Activated naive CD8-positive, alpha-beta T cell treated with anti-CD3 and anti-CD28 coated beads, Interleukin-2, amount 10 ng/mL, durations not matched to agents 7 days and 5 days (primary cell): ENCODE results near the gene LGR4. TPM values are rescaled to one million over a fixed set of nuclear protein-coding genes. Genes with fewer than 3 reads are reported as not detected.

Experiments
- ATAC-seq: fragments of 150-1000 bp; cut with Tn5 transposase; one replicate; pipeline ENCODE4 v1.10.0; 2021; ENCODE audit warnings: low read depth, moderate library complexity
- POLR2A ChIA-PET: fragments of 350-600 bp; sonication (Branson Sonifier 250); formaldehyde crosslinking; loops from one replicate; lab custom pipeline; 2021; ENCODE audit warnings: antibody characterized with exemption; lab: Charles Lee
- DNase-seq: peaks from one replicate; pipeline ENCODE4 v3.0.0; 2021
- H3K27ac Mint-ChIP-seq: one replicate; pipeline ENCODE4 v1.8.0; 2022; ENCODE audit warnings: mild to moderate bottlenecking, mixed read lengths
- H3K27me3 Mint-ChIP-seq: one replicate; pipeline ENCODE4 v1.8.0; 2022; ENCODE audit warnings: mild to moderate bottlenecking, moderate library complexity, mixed read lengths
- H3K36me3 Mint-ChIP-seq: one replicate; pipeline ENCODE4 v1.8.0; 2021; ENCODE audit warnings: mild to moderate bottlenecking, mixed read lengths
- H3K4me1 Mint-ChIP-seq: one replicate; pipeline ENCODE4 v1.8.0; 2021; ENCODE audit warnings: mixed read lengths
- H3K4me3 Mint-ChIP-seq: one replicate; pipeline ENCODE4 v1.8.0; 2022; ENCODE audit warnings: mild to moderate bottlenecking, moderate library complexity, mixed read lengths
- H3K9me3 Mint-ChIP-seq: one replicate; pipeline ENCODE4 v1.8.0; 2021; ENCODE audit warnings: mixed read lengths
- total RNA-seq, 2 experiments: library from RNA; stranded (reverse); gene quantifications; one replicate each; pipeline ENCODE4 v1.2.3, GENCODE V29; 2021

Gene LGR4
- total RNA-seq, 2 experiments from 2014 or later = 0.11 to 0.22 TPM

DNA sequence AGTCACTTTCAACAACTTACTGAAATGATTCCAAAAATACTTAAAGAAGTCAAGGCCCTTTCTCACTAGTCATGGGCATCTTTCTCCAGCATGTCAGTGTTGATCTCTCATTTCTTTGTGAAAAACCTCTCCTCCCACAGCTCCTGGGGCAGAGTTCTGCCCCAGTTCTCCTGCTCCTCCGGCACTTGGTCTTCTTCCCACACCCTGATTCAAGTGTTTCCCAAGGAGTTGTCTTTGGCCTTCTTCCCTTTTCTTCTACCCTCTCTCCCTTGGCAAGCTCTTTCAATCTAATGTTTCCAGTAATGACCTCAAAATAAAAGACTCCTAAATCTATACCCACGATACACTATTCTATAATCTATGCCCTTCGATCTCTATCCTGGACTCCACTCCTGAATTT, 67.5 kb downstream of the LGR4 start:
- no peak overlapping the region for H3K4me3 Mint-ChIP-seq
- H3K4me1 Mint-ChIP-seq = no peaks in the 10 kb centered on the region
- no peak for DNase-seq
- ATAC-seq = no peak
- H3K27ac Mint-ChIP-seq = no peak overlapping the region
- H3K9me3 Mint-ChIP-seq = no peaks in the 10 kb centered on the region
- no peaks in the 10 kb centered on the region for H3K27me3 Mint-ChIP-seq
- H3K36me3 Mint-ChIP-seq = no peaks in the 10 kb centered on the region
- POLR2A ChIA-PET = no interaction called here

DNA sequence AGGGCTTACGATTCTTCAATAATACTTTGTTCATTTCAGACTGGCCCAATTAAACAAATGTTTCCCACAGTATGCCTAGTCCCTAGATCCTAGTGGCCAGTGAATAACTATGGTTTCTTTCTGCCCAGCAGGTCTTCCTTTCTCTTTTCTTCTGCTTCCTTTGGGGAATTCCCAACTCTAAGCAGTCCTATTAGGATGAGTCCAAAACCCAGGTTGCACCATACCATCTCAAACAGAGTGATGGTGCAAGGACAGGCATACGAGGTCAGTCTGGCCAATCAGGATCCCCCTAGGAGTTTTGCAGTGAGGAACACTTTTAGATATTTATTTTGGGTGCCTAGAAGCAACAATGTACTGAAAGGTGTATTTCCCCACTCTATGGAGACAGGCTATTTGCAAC, 68.2 kb downstream of the LGR4 start:
- H3K4me1 Mint-ChIP-seq = no peaks in the 10 kb centered on the region
- no peaks in the 10 kb centered on the region for H3K36me3 Mint-ChIP-seq
- POLR2A ChIA-PET = no interaction called here
- DNase-seq (no peak), ATAC-seq (no peak)
- H3K27ac Mint-ChIP-seq = no peak overlapping the region
- H3K4me3 Mint-ChIP-seq = no peak overlapping the region
- no peaks in the 10 kb centered on the region for H3K9me3 Mint-ChIP-seq
- H3K27me3 Mint-ChIP-seq = no peaks in the 10 kb centered on the region

DNA sequence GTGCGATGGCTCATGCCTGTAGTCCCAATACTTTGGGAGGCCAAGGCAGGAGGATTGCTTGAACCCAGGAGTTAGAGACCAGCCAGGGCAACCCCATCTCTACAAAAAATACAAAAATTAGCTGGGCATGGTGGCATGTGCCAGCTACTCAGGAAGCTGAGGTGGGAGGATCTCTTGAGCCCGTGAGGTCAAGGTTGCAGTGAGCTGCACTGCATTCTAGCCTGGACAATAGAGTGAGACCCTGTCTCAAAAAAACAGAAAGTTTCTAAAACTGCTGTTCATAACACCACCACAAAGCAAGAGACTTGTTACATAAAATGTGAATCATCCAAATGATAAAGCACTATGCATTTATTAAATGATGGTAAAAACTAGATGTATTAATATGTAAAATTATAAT, 69.4 kb downstream of the LGR4 start:
- H3K9me3 Mint-ChIP-seq = no peaks in the 10 kb centered on the region
- no peaks in the 10 kb centered on the region for H3K27me3 Mint-ChIP-seq
- H3K4me3 Mint-ChIP-seq = no peak overlapping the region
- ATAC-seq = no peak
- DNase-seq = no peak
- H3K4me1 Mint-ChIP-seq = no peaks in the 10 kb centered on the region
- H3K36me3 Mint-ChIP-seq = no peaks in the 10 kb centered on the region
- POLR2A ChIA-PET = no interaction called here
- no peak overlapping the region for H3K27ac Mint-ChIP-seq

DNA sequence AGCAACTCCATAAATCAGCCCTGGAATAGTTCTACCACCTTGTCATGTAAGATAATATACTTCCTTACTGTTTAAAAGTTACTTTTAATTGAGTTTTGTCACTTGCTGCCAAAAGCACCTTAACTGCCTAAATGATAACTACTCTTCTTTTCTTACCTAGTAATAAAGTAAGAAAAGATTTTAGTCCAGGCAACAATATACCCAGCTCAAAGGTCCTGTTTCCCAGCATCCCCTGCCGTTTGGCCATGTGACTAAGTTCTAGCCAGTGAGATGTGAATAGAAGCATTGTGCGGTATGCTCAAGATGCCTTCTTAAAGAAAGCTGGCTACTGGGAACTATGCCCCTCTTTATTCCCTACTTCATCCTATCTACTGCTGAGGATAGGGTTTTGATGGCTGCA, 70.1 kb downstream of the LGR4 start:
- no peaks in the 10 kb centered on the region for H3K4me1 Mint-ChIP-seq
- ATAC-seq (no peak), DNase-seq (no peak)
- no peak overlapping the region for H3K27ac Mint-ChIP-seq
- H3K9me3 Mint-ChIP-seq = no peaks in the 10 kb centered on the region
- POLR2A ChIA-PET = no interaction called here
- H3K36me3 Mint-ChIP-seq = no peaks in the 10 kb centered on the region
- H3K27me3 Mint-ChIP-seq = no peaks in the 10 kb centered on the region
- H3K4me3 Mint-ChIP-seq = no peak overlapping the region

DNA sequence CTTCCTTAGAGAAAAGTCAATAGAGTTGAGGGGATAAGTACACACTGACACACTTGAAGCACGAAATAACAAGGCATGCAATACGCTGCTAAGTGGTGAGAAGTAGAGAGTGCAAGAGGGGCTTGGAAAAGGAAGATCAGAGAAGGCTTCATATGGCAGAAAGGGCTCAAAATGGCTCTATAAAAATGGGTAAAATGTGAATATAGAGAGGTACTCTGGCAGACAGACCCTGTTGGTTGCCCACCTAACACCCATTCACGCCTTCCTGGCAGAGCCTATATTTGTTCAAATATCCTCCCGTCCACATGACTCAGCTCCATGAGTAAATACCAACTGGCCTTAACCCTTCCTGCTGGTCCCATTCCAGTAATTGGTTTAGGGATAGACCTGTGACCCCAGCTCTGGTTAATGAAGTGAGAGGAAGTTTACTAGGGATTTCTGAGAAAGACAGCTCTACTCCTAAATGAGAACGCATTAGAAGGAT, 70.7 kb downstream of the LGR4 start:
- no peak overlapping the region for H3K4me3 Mint-ChIP-seq
- POLR2A ChIA-PET = no interaction called here
- H3K4me1 Mint-ChIP-seq = no peaks in the 10 kb centered on the region
- H3K9me3 Mint-ChIP-seq = no peaks in the 10 kb centered on the region
- DNase-seq (no peak), ATAC-seq (no peak)
- H3K27ac Mint-ChIP-seq = no peak overlapping the region
- no peaks in the 10 kb centered on the region for H3K36me3 Mint-ChIP-seq
- no peaks in the 10 kb centered on the region for H3K27me3 Mint-ChIP-seq

DNA sequence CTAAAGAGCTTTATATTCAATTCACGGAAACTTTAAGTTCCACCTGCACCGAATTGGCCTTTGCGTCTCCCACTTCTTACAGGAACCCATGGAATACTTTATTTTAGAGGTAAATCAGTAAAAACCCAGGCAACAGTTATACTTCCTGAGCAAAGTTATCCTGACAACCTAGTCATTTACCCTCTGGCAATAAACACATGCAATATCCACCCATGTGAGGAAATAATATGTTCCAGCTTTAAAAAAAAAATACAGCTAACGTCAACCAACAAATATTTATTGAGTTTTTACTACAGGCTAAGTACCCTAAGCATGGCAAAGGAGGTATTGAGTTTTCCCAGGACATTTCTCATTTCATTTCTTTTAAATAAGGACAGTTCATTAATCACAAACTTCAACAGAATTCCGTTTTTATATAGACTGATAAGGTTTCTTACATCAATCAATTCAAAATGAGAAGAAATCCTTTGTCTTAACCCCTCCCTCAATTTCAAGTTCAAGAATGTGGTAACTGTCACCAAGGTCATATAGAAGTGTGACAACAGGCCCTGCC, 71.2 kb downstream of the LGR4 start:
- H3K4me3 Mint-ChIP-seq = no peak overlapping the region
- H3K36me3 Mint-ChIP-seq = no peaks in the 10 kb centered on the region
- ATAC-seq = no peak
- no peaks in the 10 kb centered on the region for H3K9me3 Mint-ChIP-seq
- H3K27me3 Mint-ChIP-seq = no peaks in the 10 kb centered on the region
- no peak for DNase-seq
- POLR2A ChIA-PET = no interaction called here
- H3K4me1 Mint-ChIP-seq = no peaks in the 10 kb centered on the region
- no peak overlapping the region for H3K27ac Mint-ChIP-seq

DNA sequence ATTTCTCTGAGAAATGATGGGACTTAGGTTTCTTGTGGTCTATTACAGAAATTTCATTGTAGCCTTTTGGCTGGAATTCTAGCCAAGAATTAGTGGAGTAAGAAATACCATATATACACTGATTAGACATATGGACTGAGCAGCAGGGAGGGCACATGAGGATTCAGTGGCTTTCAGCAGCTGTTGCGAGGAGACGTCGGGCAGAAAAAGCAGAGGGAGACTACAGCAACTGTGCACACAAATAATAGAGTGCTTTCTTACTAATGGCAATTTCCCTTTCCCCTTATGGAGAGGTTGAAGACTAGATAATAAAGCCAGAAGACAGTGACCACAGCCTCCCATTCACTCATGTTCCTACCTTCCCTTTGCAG, 74.2 kb downstream of the LGR4 start:
- Mint-ChIP-seq H3K4me1 (no peaks in the 10 kb centered on the region), H3K4me3 (no peak overlapping the region), H3K9me3 (no peaks in the 10 kb centered on the region), H3K27me3 (no peaks in the 10 kb centered on the region), H3K27ac (no peak overlapping the region), H3K36me3 (no peaks in the 10 kb centered on the region)
- no peak for DNase-seq
- POLR2A ChIA-PET = no interaction called here
- ATAC-seq = no peak

DNA sequence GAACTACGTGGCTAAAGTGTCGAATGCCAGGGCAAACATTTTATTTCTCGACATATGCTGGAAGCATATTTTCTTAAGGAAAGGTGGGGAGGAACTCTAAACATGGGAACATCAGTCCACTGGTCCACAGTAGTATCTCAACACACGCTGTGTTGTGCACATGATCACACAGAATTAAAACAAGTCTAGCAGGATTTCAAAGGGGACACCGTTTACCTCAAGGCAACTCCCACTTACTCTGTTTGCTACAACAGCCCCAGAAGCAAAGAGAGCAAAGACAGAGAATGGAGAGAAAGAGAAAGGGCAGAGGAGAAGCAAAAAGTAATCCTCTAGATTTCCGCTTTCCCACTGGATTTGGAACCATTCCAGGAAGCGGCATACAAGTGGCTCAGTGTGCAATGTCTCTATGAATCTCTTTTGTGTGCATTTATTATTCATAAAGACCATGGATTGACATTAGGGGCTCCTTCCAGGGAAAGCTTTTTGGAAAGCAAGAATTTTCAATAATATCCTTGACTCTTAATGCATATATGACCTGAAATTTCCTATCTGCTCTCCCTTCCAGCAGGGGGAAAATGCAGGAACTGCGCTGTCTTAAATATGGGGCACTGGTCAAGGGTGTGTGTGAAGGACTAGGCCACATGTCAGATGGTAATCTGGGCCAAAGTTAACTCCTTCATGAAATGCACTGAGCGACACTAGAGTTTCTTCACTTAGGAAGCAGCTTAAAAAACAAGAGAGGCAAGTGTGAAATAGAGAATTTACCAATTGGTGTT, 74.8 kb downstream of the LGR4 start:
- Mint-ChIP-seq H3K4me3 (no peak overlapping the region), H3K9me3 (no peaks in the 10 kb centered on the region), H3K27me3 (no peaks in the 10 kb centered on the region), H3K4me1 (no peaks in the 10 kb centered on the region), H3K27ac (no peak overlapping the region), H3K36me3 (no peaks in the 10 kb centered on the region)
- DNase-seq (no peak), ATAC-seq (no peak)
- POLR2A ChIA-PET = no interaction called here

DNA sequence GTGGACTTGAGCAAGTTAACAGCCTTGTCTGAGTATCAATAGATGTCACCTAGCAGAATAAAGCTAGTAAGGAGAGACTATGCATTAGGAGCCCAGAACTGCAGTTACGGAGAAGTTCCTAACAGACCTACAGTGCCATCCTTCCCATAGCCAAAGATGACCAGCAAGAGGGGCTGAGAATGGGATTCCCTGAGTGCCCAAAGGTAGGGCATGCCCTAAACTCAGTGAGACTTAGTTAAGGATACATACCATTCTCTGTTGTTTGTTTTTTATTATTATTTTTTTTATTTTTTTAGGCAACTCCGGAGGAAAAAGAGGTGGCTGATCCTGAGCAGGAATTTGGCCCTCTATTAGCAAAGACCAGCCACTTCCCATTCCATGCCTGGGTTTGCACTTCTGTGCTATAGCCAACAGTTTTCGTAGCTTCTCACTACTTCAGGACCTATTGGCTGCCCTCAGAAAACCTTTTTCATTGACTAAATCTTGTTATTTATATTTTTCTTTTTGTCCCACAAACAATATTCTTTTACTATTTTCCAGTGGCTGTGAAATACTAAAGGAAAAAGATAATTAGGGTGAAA, 76.2 kb downstream of the LGR4 start:
- DNase-seq (no peak), ATAC-seq (no peak)
- Mint-ChIP-seq H3K4me3 (no peak overlapping the region), H3K27me3 (no peaks in the 10 kb centered on the region), H3K27ac (no peak overlapping the region), H3K4me1 (no peaks in the 10 kb centered on the region), H3K36me3 (no peaks in the 10 kb centered on the region), H3K9me3 (no peaks in the 10 kb centered on the region)
- POLR2A ChIA-PET = no interaction called here

DNA sequence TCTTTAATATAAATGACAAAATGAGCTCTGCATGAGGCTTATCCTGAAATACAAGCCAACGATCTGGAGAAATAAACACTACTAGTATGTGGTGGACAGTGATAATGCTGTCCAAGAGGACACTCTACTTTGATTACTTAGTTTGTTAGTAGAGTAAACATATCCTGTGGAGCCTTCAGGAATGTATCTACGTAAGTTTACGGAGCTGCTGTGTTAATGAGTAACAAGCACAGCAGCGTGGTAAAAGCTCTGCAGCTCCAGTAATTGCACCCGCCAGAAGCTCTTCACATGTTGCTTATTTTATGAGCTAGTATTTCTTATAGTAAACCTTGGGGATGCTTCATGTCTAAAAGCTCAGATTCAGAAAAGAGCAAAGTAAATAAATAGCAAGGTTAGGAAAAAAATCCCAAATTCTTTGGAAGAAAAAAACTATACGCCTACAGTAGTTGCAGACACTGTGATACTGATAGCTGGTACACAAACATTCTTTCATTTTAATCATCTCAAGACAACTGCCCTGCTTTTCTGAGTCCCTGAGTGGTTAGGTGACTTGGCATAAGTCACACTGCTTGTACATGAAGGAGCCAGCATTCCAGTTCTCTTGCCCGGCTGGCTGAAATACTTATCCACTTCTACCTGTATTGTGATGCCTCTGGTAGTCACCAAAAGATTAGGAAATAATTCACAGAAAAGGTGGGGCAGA, 76.9 kb downstream of the LGR4 start:
- DNase-seq (no peak), ATAC-seq (no peak)
- no peaks in the 10 kb centered on the region for H3K4me1 Mint-ChIP-seq
- no peaks in the 10 kb centered on the region for H3K36me3 Mint-ChIP-seq
- H3K27me3 Mint-ChIP-seq = no peaks in the 10 kb centered on the region
- POLR2A ChIA-PET = no interaction called here
- H3K27ac Mint-ChIP-seq = no peak overlapping the region
- H3K4me3 Mint-ChIP-seq = no peak overlapping the region
- no peaks in the 10 kb centered on the region for H3K9me3 Mint-ChIP-seq

DNA sequence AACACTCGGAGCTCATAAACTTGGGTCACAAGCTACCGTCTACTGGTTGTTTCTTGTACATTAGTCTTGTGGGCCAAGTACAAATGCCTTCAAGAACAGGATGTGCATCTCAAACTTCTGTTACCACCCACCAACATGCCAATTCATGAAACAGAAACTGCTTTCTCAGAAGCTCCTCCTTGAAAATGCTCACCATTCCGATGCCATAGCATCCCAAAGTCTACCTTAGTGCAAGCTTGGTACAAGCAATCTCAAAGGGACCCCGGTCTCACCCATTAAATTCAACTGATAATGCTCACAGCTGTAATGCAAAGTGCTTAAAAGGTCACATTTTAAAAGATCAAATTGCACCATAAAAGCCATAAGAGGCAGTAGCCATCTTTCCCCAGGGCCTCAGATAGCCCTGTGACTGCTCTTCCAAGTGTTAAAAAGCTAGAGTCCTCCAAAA, 77.8 kb downstream of the LGR4 start:
- Mint-ChIP-seq H3K4me3 (no peak overlapping the region), H3K4me1 (no peaks in the 10 kb centered on the region), H3K9me3 (no peaks in the 10 kb centered on the region), H3K27me3 (no peaks in the 10 kb centered on the region), H3K36me3 (no peaks in the 10 kb centered on the region), H3K27ac (no peak overlapping the region)
- no peak for ATAC-seq
- no peak for DNase-seq
- POLR2A ChIA-PET = no interaction called here

DNA sequence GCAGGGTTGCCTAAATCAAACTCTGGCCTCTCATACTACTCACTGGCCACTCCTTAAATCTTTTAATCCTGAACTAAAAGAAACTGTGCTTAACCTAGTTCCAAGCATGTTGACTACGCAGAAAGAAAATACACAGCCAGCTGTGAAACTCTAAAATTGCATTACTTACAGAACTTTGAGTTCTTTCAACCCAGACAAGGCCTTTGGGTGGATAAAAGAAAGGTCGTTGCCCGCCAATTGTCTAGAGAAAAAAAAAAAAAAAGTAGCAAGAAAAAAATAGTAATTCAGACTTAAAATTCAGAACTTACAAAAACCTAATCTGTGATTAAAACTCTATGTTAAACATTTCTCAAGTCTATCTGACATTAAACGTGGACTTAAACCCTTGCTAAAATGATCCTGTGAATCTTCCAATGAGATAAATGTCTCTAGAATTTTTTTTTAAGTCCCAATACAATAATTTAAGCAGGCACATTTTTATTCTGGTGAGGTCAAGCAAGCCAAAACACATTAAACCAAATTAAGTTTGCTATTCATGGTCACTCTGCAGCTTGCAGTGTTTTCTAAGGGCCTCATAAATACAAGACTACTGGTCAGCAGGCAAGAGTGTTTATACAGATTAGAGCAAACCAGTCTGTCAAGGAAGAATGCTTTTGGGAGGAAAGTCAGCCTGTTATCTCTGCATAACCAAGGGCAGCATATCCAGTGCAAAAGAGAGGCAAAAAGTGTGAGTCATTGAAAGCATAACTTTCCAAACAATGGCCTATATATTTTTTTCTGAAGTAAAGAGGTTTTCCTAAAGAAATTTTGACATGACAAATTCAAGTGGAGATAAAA, 80.1 kb downstream of the LGR4 start:
- DNase-seq = no peak
- Mint-ChIP-seq H3K4me1 (no peaks in the 10 kb centered on the region), H3K27me3 (peaks cover 2% of the 10 kb centered on the region), H3K9me3 (no peaks in the 10 kb centered on the region), H3K27ac (no peak overlapping the region), H3K4me3 (no peak overlapping the region), H3K36me3 (no peaks in the 10 kb centered on the region)
- POLR2A ChIA-PET = no interaction called here
- ATAC-seq = no peak

DNA sequence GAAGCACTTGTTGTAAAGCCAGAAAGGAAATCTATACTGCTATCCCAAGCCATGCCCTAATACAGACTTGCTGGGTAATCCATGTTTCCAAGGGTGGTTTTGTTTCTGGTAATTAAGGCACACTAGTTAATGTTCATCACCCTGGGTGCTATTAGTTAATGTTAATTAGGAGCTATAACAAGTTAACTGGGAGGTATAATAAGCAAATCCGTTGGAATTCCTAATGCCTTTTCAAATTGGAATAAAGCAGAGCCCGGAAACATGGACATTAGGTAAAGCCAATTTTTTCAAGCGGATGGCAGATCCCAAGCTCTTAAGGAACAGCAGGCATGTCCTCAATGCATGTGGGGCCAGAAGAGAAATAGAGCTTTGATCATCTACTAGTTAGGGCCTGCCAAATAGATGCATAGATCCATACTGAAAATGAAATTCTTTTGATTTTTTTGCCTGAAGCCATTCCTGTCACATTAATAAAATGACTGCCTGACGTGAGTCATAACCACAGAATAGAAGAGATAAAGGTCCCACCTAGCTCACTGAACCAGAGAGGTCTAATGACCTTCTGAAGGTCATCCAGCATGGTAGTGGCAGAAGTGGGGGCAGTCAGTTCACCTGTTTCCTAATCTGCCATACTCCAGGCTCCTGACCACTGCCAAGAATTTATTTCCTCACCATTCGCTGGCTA, 81.1 kb downstream of the LGR4 start:
- ATAC-seq (no peak), DNase-seq (no peak)
- Mint-ChIP-seq H3K27ac (no peak overlapping the region), H3K9me3 (no peaks in the 10 kb centered on the region), H3K4me3 (no peak overlapping the region), H3K27me3 (peaks cover 7% of the 10 kb centered on the region), H3K4me1 (no peaks in the 10 kb centered on the region), H3K36me3 (no peaks in the 10 kb centered on the region)
- POLR2A ChIA-PET = no interaction called here
